Iris pigment epithelial cell (primary cell): Measurements from ENCODE around the gene SLC25A47.
"Not testable (repeated sequence)": the region's sequence is repeated elsewhere in the genome, so short reads cannot be mapped to it uniquely, and the experiment has no call there.

Experiments
- DNase-seq: peaks from one replicate; pipeline ENCODE4 v3.0.0-alpha.2; 2011; ENCODE audit warnings: low read depth

The SLC25A47 gene

GRCh38 chr14:100325231-100325632 is 2.1 kb downstream of the SLC25A47 start:
- DNase-seq: no peak

GRCh38 chr14:100325958-100326357 is 2.8 kb downstream of the SLC25A47 start:
- DNase-seq: no peak

GRCh38 chr14:100327128-100327527 is 4.0 kb downstream of the SLC25A47 start:
- no peak for DNase-seq

GRCh38 chr14:100328495-100329163 is 5.5 kb downstream of the SLC25A47 start:
- DNase-seq: no peak

GRCh38 chr14:100329233-100330006 is 6.3 kb downstream of the SLC25A47 start:
- DNase-seq: no peak

- DNase-seq: no peak
Observed at GRCh38 chr14:100330007-100330344, 6.8 kb downstream of the SLC25A47 start.

- DNase-seq: no peak
Observed at GRCh38 chr14:100330388-100330931, 7.3 kb downstream of the SLC25A47 start.

GRCh38 chr14:100332071-100332639 is 9.0 kb downstream of the SLC25A47 start:
- no peak for DNase-seq

GRCh38 chr14:100332797-100333196 is 9.7 kb downstream of the SLC25A47 start:
- no peak for DNase-seq

GRCh38 chr14:100333311-100333710 is 10.2 kb downstream of the SLC25A47 start:
- no peak for DNase-seq

- no peak for DNase-seq
Observed at GRCh38 chr14:100333827-100334226, 10.7 kb downstream of the SLC25A47 start.

- no peak for DNase-seq
Observed at GRCh38 chr14:100334904-100335303, 11.8 kb downstream of the SLC25A47 start.

- no peak for DNase-seq
Observed at GRCh38 chr14:100336618-100337530, 13.7 kb downstream of the SLC25A47 start.

- no peak for DNase-seq
Observed at GRCh38 chr14:100339766-100340422, 16.8 kb downstream of the SLC25A47 start.

- no peak for DNase-seq
Observed at GRCh38 chr14:100340423-100340813, 17.3 kb downstream of the SLC25A47 start.

GRCh38 chr14:100341301-100342031 is 18.3 kb downstream of the SLC25A47 start:
- peak; percentile 90 for DNase-seq

- DNase-seq: no peak
Observed at GRCh38 chr14:100342195-100342594, 19.1 kb downstream of the SLC25A47 start.

- DNase-seq: not testable (repeated sequence)
Observed at GRCh38 chr14:100342826-100343225, 19.7 kb downstream of the SLC25A47 start.

GRCh38 chr14:100344657-100345056 is 21.5 kb downstream of the SLC25A47 start:
- DNase-seq: not testable (repeated sequence)

GRCh38 chr14:100345711-100346110 is 22.6 kb downstream of the SLC25A47 start:
- DNase-seq: no peak
